ENCODE data around the gene ANKRD11.

Gene ANKRD11

GRCh38 chr16:89289428-89290395 lies 200.6 kb downstream of the ANKRD11 start:
- H3K4me3 ChIP-seq (replicated peaks in 1 of 2; ENCODE audit: low read depth in 2 of 2, low read length in 2 of 2), result no peak overlapping the region
- peak; percentile 72 to 73 for DNase-seq (ENCODE audit: low read depth in 2 of 2)
- peak; percentile 93 for TF ChIP-seq CTCF (IDR thresholded peaks at IDR 0.05; ENCODE audit: low read depth, low read length)

GRCh38 chr16:89288966-89289365 lies 201.4 kb downstream of the ANKRD11 start:
- TF ChIP-seq CTCF (IDR thresholded peaks at IDR 0.05; ENCODE audit: low read depth, low read length), result no peak
- no peak overlapping the region for H3K4me3 ChIP-seq (replicated peaks in 1 of 2; ENCODE audit: low read depth in 2 of 2, low read length in 2 of 2)
- DNase-seq (ENCODE audit: low read depth in 2 of 2), result no peak

GRCh38 chr16:89288577-89288844 lies 201.8 kb downstream of the ANKRD11 start:
- TF ChIP-seq CTCF (IDR thresholded peaks at IDR 0.05; ENCODE audit: low read depth, low read length), result no peak
- no peak overlapping the region for H3K4me3 ChIP-seq (replicated peaks in 1 of 2; ENCODE audit: low read depth in 2 of 2, low read length in 2 of 2)
- no peak for DNase-seq (ENCODE audit: low read depth in 2 of 2)

- no peak for TF ChIP-seq CTCF (IDR thresholded peaks at IDR 0.05; ENCODE audit: low read depth, low read length)
- H3K4me3 ChIP-seq (replicated peaks in 1 of 2; ENCODE audit: low read depth in 2 of 2, low read length in 2 of 2), result no peak overlapping the region
- no peak for DNase-seq (ENCODE audit: low read depth in 2 of 2)
These were observed 202.4 kb downstream of the ANKRD11 start for GRCh38 chr16:89287777-89288576.

- TF ChIP-seq CTCF (IDR thresholded peaks at IDR 0.05; ENCODE audit: low read depth, low read length), result no peak
- no peak for DNase-seq (ENCODE audit: low read depth in 2 of 2)
- H3K4me3 ChIP-seq (replicated peaks in 1 of 2; ENCODE audit: low read depth in 2 of 2, low read length in 2 of 2), result no peak overlapping the region
These were observed 204.3 kb downstream of the ANKRD11 start for GRCh38 chr16:89286096-89286495.

GRCh38 chr16:89285381-89285780 lies 205.0 kb downstream of the ANKRD11 start:
- no peak for DNase-seq (ENCODE audit: low read depth in 2 of 2)
- no peak overlapping the region for H3K4me3 ChIP-seq (replicated peaks in 1 of 2; ENCODE audit: low read depth in 2 of 2, low read length in 2 of 2)
- no peak for TF ChIP-seq CTCF (IDR thresholded peaks at IDR 0.05; ENCODE audit: low read depth, low read length)

Data from cardiac fibroblast (primary cell).